AG04450 (cell line): ENCODE results near the gene SOBP. TPM values are rescaled to one million over a fixed set of nuclear protein-coding genes. Genes with fewer than 3 reads are reported as not detected.

ENCODE experiments used
- CTCF ChIA-PET: fragments of 300-600, 350-600 bp; formaldehyde crosslinking; extraction: SDS; loops from one replicate; lab custom pipeline; 2022; ENCODE audit warnings: antibody characterized with exemption, inconsistent platforms; lab: Charles Lee
- POLR2A ChIA-PET: fragments of 350-600 bp; formaldehyde crosslinking; extraction: SDS; loops from one replicate; lab custom pipeline; 2021; ENCODE audit warnings: antibody characterized with exemption, inconsistent platforms; lab: Yijun Ruan, JAX
- DNase-seq: peaks from one replicate; pipeline ENCODE4 v3.0.0-alpha.2; 2011; ENCODE audit warnings: low read depth, low spot score
- H3K27ac ChIP-seq: one replicate; pipeline ENCODE4 v1.5.1; 2012; ENCODE audit warnings: low read depth, low read length, control low read depth
- H3K27me3 ChIP-seq: one replicate; pipeline ENCODE4 v1.6.0; 2012; ENCODE audit warnings: low read length; ENCODE audit not compliant: control insufficient read depth, insufficient read depth
- H3K4me3 ChIP-seq: 2 replicates; pipeline ENCODE4 v1.5.1; 2011; ENCODE audit warnings: mild to moderate bottlenecking, low read depth, low read length, control low read depth
- H3K9me3 ChIP-seq: 2 replicates; pipeline ENCODE4 v1.5.1; 2012; ENCODE audit warnings: low read length; ENCODE audit not compliant: control insufficient read depth, insufficient read depth
- polyA plus RNA-seq: library from polyadenylated mRNA; depleted of rRNA; stranded (reverse); fragments of >200 nt; gene quantifications from 2 replicates; pipeline ENCODE4 v1.2.3, GENCODE V29; 2011
- TF ChIP-seq, protein P1 (sequence below): IDR thresholded peaks from 2 replicates; pipeline ENCODE4 v1.5.1; 2011; ENCODE audit warnings: low read depth, low read length, control low read depth, inconsistent platforms

Gene SOBP
- polyA plus RNA-seq, 1 experiment: 0.76 TPM

DNA sequence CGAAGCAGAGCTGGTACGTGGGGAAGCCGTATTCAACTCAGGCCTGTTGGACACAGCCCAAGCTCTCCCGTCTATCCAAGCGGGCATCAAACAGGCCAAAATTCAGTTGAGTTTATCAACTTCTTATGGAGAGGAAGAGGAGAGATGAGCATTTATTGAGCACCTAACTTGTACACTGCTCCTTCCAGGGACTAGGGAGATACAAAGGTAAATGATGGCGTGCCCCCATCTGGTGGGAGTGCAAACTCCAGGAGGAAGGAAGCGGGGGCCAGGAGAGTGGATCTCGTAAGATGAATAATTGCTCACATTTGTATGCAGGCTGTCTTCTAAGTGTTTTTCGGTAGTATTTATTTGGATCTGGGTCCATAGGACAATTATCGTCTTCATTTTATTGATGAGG, 146.6 kb downstream of the SOBP start:
- peaks cover 13% of the 10 kb centered on the region; the same call in 1 of the 2 replicates for H3K9me3 ChIP-seq
- no peak for DNase-seq
- no peak overlapping the region for H3K4me3 ChIP-seq
- TF ChIP-seq, protein P1, sequence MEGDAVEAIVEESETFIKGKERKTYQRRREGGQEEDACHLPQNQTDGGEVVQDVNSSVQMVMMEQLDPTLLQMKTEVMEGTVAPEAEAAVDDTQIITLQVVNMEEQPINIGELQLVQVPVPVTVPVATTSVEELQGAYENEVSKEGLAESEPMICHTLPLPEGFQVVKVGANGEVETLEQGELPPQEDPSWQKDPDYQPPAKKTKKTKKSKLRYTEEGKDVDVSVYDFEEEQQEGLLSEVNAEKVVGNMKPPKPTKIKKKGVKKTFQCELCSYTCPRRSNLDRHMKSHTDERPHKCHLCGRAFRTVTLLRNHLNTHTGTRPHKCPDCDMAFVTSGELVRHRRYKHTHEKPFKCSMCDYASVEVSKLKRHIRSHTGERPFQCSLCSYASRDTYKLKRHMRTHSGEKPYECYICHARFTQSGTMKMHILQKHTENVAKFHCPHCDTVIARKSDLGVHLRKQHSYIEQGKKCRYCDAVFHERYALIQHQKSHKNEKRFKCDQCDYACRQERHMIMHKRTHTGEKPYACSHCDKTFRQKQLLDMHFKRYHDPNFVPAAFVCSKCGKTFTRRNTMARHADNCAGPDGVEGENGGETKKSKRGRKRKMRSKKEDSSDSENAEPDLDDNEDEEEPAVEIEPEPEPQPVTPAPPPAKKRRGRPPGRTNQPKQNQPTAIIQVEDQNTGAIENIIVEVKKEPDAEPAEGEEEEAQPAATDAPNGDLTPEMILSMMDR: no peak
- no peak overlapping the region for H3K27ac ChIP-seq
- POLR2A ChIA-PET: no interaction called here
- CTCF ChIA-PET: no interaction called here
- peaks cover 16% of the 10 kb centered on the region for H3K27me3 ChIP-seq

DNA sequence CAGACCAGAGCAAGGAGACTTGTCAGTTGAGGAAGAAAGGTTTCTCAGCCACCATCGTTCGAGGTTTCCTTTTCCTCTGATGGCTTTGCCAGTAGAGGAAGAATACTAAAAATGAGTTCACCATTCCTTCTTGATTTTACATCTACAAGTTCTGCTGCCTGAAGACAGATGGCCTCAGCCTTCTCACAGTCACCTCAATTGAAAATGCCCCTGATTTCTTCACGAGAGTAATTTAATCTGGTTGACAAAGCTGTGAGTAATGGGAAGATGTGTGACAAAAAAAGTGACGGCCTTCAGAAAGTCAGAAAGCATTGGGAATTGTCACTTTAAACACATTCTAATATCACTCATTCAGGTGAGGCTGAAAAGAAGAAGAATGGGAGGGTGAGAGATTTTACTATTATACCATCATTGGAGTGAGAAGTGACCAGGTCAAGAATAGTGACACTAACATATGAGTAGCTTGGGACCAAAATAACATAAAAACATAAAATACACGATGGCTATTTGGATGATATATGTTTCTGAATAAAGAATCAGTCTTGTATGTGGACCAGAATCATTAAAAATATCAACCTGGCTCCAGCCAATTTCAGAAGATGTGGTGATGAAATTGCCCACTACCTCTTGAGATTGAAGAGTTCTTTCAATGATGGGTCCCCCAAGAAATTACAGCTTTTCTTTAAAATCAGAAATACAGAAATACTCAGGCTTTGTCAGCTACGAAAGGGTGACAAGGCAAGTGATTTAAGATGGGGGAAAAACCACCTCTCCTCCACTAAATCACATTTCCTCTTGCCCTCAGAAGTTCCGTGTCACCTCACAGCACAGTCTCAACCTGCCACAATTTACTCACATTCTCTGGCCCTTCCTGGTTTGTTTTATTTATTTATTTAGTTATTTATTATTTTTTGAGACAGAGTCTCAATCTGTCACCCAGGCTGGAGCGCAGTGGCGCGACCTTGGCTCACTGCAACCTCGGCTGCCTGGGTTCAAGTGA, 147.7 kb downstream of the SOBP start:
- peaks cover 16% of the 10 kb centered on the region for H3K27me3 ChIP-seq
- no peak overlapping the region for H3K27ac ChIP-seq
- TF ChIP-seq, protein P1: no peak
- H3K4me3 ChIP-seq: no peak overlapping the region
- CTCF ChIA-PET: no interaction called here
- peaks cover 13% of the 10 kb centered on the region; the same call in 1 of the 2 replicates for H3K9me3 ChIP-seq
- no peak for DNase-seq
- POLR2A ChIA-PET: no interaction called here

DNA sequence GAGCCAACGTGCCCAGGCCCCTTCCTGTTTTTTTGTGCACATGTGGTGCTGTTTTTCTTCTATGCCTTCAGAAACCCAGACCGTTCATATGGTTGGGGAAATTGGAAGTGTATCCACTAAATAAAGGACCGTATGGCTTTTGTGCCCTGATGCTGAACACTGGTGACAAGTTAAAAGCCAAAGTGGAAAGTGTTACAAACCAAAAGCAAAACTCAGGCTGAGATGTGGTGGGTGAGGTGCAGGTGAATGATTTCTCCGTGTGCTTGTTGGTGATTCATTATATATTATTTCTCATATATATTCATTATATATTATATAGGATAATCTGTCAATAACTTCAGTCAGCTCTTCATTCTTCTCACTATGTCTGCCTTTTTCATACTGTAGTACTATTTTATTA, 148.6 kb downstream of the SOBP start:
- no peak for DNase-seq
- TF ChIP-seq, protein P1: no peak
- ChIA-PET CTCF (interaction anchor here (0.6 kb wide), 3 partner anchors 9 to 579 kb away, joined by 3 read pairs; no protein-coding TSS in a partner anchor), POLR2A (no interaction called here)
- Histone ChIP-seq H3K4me3 (no peak overlapping the region), H3K9me3 (peaks cover 13% of the 10 kb centered on the region; the same call in 1 of the 2 replicates), H3K27ac (no peak overlapping the region), H3K27me3 (peaks cover 16% of the 10 kb centered on the region)

DNA sequence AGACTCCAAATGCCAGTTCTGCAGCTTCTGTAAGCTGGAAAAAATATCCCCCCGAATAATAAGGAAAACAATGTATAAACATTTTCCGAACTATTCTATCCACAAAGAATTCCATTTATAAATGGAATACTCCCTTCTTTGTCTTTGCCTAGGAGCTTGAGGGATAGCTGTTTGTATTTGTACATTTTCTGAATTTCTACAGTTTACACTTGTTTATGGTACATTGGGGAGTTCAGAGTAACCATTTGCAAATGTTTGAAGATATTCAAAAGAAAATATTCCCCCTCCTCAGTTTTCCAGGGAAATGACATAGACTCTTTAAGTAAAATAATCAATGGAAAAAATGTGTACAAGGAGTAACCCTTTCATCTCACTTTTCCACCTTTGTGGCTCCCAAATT, 149.6 kb downstream of the SOBP start:
- peaks cover 4% of the 10 kb centered on the region; the same call in 1 of the 2 replicates for H3K9me3 ChIP-seq
- ChIA-PET POLR2A (no interaction called here), CTCF (no interaction called here)
- TF ChIP-seq, protein P1: no peak
- H3K4me3 ChIP-seq: no peak overlapping the region
- no peak overlapping the region for H3K27ac ChIP-seq
- H3K27me3 ChIP-seq: peaks cover 12% of the 10 kb centered on the region
- DNase-seq: no peak

DNA sequence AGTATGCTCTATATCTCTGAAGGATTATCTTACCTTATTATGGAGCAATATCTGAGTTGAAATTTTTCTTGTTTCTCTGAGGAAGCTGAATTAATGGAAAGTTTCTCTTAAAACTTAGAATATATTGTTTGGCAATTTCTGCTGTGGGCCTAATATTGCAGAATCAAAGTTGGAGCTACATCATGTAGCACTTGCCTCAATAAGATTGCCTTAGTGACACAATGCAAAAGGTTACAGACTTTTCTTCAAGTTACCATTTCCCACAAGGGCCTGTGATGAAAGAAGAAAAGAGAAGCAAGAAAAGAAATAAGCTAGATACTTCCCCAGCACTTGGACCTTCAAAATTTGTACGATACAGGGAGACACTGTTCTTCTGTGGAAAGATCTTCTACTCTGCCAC, 151.2 kb downstream of the SOBP start:
- Histone ChIP-seq H3K27me3 (peaks cover 9% of the 10 kb centered on the region), H3K4me3 (no peak overlapping the region), H3K27ac (no peak overlapping the region), H3K9me3 (no peaks in the 10 kb centered on the region)
- DNase-seq: no peak
- CTCF ChIA-PET: no interaction called here
- POLR2A ChIA-PET: interaction anchor here (1.0 kb wide), 1 partner anchor 182 kb away, joined by 3 read pairs; no protein-coding TSS in a partner anchor
- TF ChIP-seq, protein P1: no peak
